Stimulated activated CD8-positive, alpha-beta memory T cell treated with anti-CD3 and anti-CD28 coated beads, Interleukin-4, amount 100 ng/mL, for 24 hours (primary cell): ENCODE results near the gene PSMG4.

Source experiments
- DNase-seq: peaks from one replicate; pipeline ENCODE4 v3.0.0-alpha.2; 2020; ENCODE audit warnings: low read depth

The PSMG4 gene

GRCh38 chr6:3276174-3277167 is 17.7 kb downstream of the PSMG4 start:
- DNase-seq, result no peak

GRCh38 chr6:3277251-3277650 is 18.5 kb downstream of the PSMG4 start:
- DNase-seq, result no peak

- DNase-seq, result no peak
Observed at GRCh38 chr6:3277851-3278416, 19.2 kb downstream of the PSMG4 start.

- no peak for DNase-seq
Observed at GRCh38 chr6:3278691-3279090, 19.9 kb downstream of the PSMG4 start.

GRCh38 chr6:3280091-3280490 is 21.3 kb downstream of the PSMG4 start:
- no peak for DNase-seq

GRCh38 chr6:3280866-3281465 is 22.2 kb downstream of the PSMG4 start:
- no peak for DNase-seq

GRCh38 chr6:3281631-3282475 is 23.1 kb downstream of the PSMG4 start:
- DNase-seq, result no peak

- DNase-seq, result no peak
Observed at GRCh38 chr6:3282476-3283236, 23.9 kb downstream of the PSMG4 start.

- no peak for DNase-seq
Observed at GRCh38 chr6:3283241-3283640, 24.5 kb downstream of the PSMG4 start.

- DNase-seq, result no peak
Observed at GRCh38 chr6:3283641-3284435, 25.1 kb downstream of the PSMG4 start.

- DNase-seq, result no peak
Observed at GRCh38 chr6:3284436-3284876, 25.7 kb downstream of the PSMG4 start.

- DNase-seq, result no peak
Observed at GRCh38 chr6:3285049-3285639, 26.4 kb downstream of the PSMG4 start.

- DNase-seq, result no peak
Observed at GRCh38 chr6:3285732-3286131, 27.0 kb downstream of the PSMG4 start.

- no peak for DNase-seq
Observed at GRCh38 chr6:3286641-3287171, 28.0 kb downstream of the PSMG4 start.

GRCh38 chr6:3287308-3287707 is 28.6 kb downstream of the PSMG4 start:
- no peak for DNase-seq

GRCh38 chr6:3287976-3288707 is 29.4 kb downstream of the PSMG4 start:
- no peak for DNase-seq

- no peak for DNase-seq
Observed at GRCh38 chr6:3288711-3289663, 30.2 kb downstream of the PSMG4 start.

- no peak for DNase-seq
Observed at GRCh38 chr6:3289664-3290055, 30.9 kb downstream of the PSMG4 start.
